Measurements from ENCODE around the gene B9D1. TPM values are rescaled to one million over a fixed set of nuclear protein-coding genes. Genes with fewer than 3 reads are reported as not detected.
"Not testable (repeated sequence)": the region's sequence is repeated elsewhere in the genome, so short reads cannot be mapped to it uniquely, and the experiment has no call there.

The B9D1 gene
- total RNA-seq, 6 experiments from 2014 or later, result 18.0 to 28.9 (median 24.5) TPM

- no peak for DNase-seq
- Mint-ChIP-seq H3K36me3 (ENCODE audit: low read depth) (peaks cover 28% of the 10 kb centered on the region), H3K27me3 (ENCODE audit: insufficient read depth) (peaks cover 3% of the 10 kb centered on the region; the same call in 1 of the 2 replicates), H3K27ac (no peak overlapping the region), H3K9me3 (no peaks in the 10 kb centered on the region), H3K4me1 (ENCODE audit: low read depth) (peaks cover 30% of the 10 kb centered on the region), H3K4me3 (no peak overlapping the region)
- TF ChIP-seq, protein P1, sequence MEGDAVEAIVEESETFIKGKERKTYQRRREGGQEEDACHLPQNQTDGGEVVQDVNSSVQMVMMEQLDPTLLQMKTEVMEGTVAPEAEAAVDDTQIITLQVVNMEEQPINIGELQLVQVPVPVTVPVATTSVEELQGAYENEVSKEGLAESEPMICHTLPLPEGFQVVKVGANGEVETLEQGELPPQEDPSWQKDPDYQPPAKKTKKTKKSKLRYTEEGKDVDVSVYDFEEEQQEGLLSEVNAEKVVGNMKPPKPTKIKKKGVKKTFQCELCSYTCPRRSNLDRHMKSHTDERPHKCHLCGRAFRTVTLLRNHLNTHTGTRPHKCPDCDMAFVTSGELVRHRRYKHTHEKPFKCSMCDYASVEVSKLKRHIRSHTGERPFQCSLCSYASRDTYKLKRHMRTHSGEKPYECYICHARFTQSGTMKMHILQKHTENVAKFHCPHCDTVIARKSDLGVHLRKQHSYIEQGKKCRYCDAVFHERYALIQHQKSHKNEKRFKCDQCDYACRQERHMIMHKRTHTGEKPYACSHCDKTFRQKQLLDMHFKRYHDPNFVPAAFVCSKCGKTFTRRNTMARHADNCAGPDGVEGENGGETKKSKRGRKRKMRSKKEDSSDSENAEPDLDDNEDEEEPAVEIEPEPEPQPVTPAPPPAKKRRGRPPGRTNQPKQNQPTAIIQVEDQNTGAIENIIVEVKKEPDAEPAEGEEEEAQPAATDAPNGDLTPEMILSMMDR (IDR thresholded peaks at IDR 0.05), result no peak
Observed at GRCh38 chr17:19359151-19359550, 3.4 kb downstream of the B9D1 start.

- peaks cover 28% of the 10 kb centered on the region for H3K36me3 Mint-ChIP-seq (ENCODE audit: low read depth)
- H3K9me3 Mint-ChIP-seq, result no peaks in the 10 kb centered on the region
- TF ChIP-seq, protein P1 (IDR thresholded peaks at IDR 0.05), result no peak
- peaks cover 29% of the 10 kb centered on the region for H3K4me1 Mint-ChIP-seq (ENCODE audit: low read depth)
- peaks cover 3% of the 10 kb centered on the region; the same call in 1 of the 2 replicates for H3K27me3 Mint-ChIP-seq (ENCODE audit: insufficient read depth)
- H3K4me3 Mint-ChIP-seq, result no peak overlapping the region
- no peak for DNase-seq
- H3K27ac Mint-ChIP-seq, result no peak overlapping the region
Observed at GRCh38 chr17:19357761-19358160, 4.8 kb downstream of the B9D1 start.

GRCh38 chr17:19357351-19357750 lies 5.2 kb downstream of the B9D1 start:
- H3K36me3 Mint-ChIP-seq (ENCODE audit: low read depth), result peaks cover 28% of the 10 kb centered on the region
- no peak overlapping the region for H3K4me3 Mint-ChIP-seq
- no peak overlapping the region for H3K27ac Mint-ChIP-seq
- no peaks in the 10 kb centered on the region for H3K9me3 Mint-ChIP-seq
- TF ChIP-seq, protein P1 (IDR thresholded peaks at IDR 0.05), result no peak
- peaks cover 3% of the 10 kb centered on the region; the same call in 1 of the 2 replicates for H3K27me3 Mint-ChIP-seq (ENCODE audit: insufficient read depth)
- peaks cover 29% of the 10 kb centered on the region for H3K4me1 Mint-ChIP-seq (ENCODE audit: low read depth)
- DNase-seq, result no peak

DNA sequence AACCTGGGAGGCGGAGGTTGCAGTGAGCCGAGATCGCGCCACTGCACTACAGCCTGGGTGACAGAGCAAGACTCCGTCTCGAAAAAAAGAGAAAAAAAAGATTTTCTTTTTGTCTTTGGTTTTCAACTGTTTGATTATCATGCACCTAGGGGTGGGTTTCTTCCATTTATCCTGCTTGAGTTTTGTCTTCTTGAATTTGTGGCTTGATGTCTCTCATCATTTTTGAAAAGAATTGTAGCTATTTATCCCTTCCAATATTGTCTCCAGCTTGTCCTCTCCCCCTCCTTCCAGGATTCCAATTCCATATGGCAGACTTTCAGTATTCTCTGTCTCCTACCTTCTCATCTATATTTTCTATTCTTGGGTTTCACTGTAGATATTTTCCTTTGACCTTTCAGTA lies 7.8 kb downstream of the B9D1 start:
- Mint-ChIP-seq H3K4me1 (ENCODE audit: low read depth) (peaks cover 17% of the 10 kb centered on the region), H3K27me3 (ENCODE audit: insufficient read depth) (no peaks in the 10 kb centered on the region; the same call in 1 of the 2 replicates)
- TF ChIP-seq, protein P1 (IDR thresholded peaks at IDR 0.05), result no peak

DNA sequence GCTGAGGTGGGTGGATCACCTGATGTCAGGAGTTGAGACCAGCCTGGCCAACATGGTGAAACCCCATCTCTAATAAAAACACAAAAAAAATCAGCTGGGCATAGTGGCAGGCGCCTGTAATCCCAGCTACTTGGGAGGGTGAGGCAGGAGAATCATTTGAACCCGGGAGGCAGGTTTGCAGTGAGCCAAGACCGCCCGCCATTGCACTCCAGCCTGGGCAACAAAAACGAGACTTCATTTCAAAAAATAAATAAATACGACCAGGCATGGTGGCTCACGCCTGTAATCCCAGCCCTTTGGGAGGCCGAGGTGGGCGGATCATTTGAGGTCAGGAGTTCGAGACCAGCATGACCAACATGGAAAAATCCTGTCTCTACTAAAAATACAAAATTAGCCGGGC lies 9.1 kb downstream of the B9D1 start:
- not testable (repeated sequence) for H3K27ac Mint-ChIP-seq; H3K4me3 Mint-ChIP-seq; DNase-seq; H3K9me3 Mint-ChIP-seq; H3K27me3 Mint-ChIP-seq (ENCODE audit: insufficient read depth)
- Mint-ChIP-seq H3K36me3 (ENCODE audit: low read depth) (peaks cover 16% of the 10 kb centered on the region), H3K4me1 (ENCODE audit: low read depth) (peaks cover 17% of the 10 kb centered on the region)

More for the DNA sequence above, 7.8 kb downstream of the B9D1 start:
- Mint-ChIP-seq H3K36me3 (ENCODE audit: low read depth) (peaks cover 28% of the 10 kb centered on the region), H3K27ac (peak overlapping the region; percentile 74), H3K9me3 (no peaks in the 10 kb centered on the region), H3K4me3 (no peak overlapping the region)
- DNase-seq, result no peak

DNA sequence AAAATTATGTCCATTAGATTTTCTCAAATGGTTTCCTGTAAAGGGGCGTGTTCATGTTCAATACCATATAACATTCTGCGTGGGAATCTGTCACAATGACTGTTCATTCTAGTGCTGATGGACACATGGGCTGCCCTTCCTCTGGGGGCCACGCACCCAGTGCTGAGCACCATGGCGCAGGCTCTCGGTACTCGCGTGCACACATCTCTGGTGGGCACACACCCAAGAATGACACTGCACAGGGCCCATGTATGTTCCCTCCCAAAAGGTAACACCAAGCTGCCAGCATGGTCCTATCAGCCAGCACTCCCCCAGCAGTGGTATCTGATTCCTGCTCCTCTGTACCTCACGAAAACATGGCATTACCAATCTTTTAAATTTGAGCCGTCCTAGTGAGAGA lies 13.7 kb downstream of the B9D1 start:
- Mint-ChIP-seq H3K9me3 (no peaks in the 10 kb centered on the region), H3K36me3 (ENCODE audit: low read depth) (no peaks in the 10 kb centered on the region), H3K27me3 (ENCODE audit: insufficient read depth) (peaks cover 2% of the 10 kb centered on the region; the same call in 1 of the 2 replicates), H3K4me1 (ENCODE audit: low read depth) (peaks cover 29% of the 10 kb centered on the region), H3K4me3 (no peak overlapping the region), H3K27ac (no peak overlapping the region)
- no peak for DNase-seq
- TF ChIP-seq, protein P1 (IDR thresholded peaks at IDR 0.05), result no peak

All from HFFc6 (cell line).